Measurements from ENCODE around the gene NDUFS3. TPM values are rescaled to one million over a fixed set of nuclear protein-coding genes. Genes with fewer than 3 reads are reported as not detected.

NDUFS3 gene
- total and polyA plus RNA-seq, 7 donors = 160 to 528 (median 225) TPM

GRCh38 chr11:47609675-47610074 is 30.8 kb downstream of the NDUFS3 start:
- no peak for ATAC-seq
- no peaks in the 10 kb centered on the region for H3K27me3 ChIP-seq (ENCODE audit: insufficient read depth in 3 of 3, low read length in 2 of 3)
- H3K36me3 ChIP-seq (ENCODE audit: insufficient read depth in 1 of 2, low read depth in 1 of 2) = peaks cover 0 to 44% of the 10 kb centered on the region in 2 donors
- intact Hi-C loops (cut with DNase I) = no loop called here
- H3K4me1 ChIP-seq = no peaks in the 10 kb centered on the region
- H3K4me3 ChIP-seq = no peak overlapping the region
- TF ChIP-seq CTCF (IDR thresholded peaks at IDR 0.05) = no peak
- DNase-seq = no peak
- H3K9me3 ChIP-seq = no peaks in the 10 kb centered on the region
- 45 to 69% (median 52%) methylated on average over 3 of the region's 3 CpGs for WGBS, 3 donors
- H3K27ac ChIP-seq = no peak overlapping the region

- no peak overlapping the region for H3K27ac ChIP-seq
- intact Hi-C loops (cut with DNase I) = no loop called here
Observed at GRCh38 chr11:47611348-47611794, 32.5 kb downstream of the NDUFS3 start.

GRCh38 chr11:47615249-47615648 is 36.4 kb downstream of the NDUFS3 start:
- H3K9me3 ChIP-seq = no peaks in the 10 kb centered on the region
- ATAC-seq (no peak), DNase-seq (no peak)
- H3K27ac ChIP-seq = no peak overlapping the region
- intact Hi-C loops (cut with DNase I) = no loop called here
- peaks cover 5 to 67% of the 10 kb centered on the region in 2 donors for H3K36me3 ChIP-seq (ENCODE audit: insufficient read depth in 1 of 2, low read depth in 1 of 2)
- TF ChIP-seq CTCF (IDR thresholded peaks at IDR 0.05) = no peak
- H3K4me1 ChIP-seq = no peaks in the 10 kb centered on the region
- no peaks in the 10 kb centered on the region for H3K27me3 ChIP-seq (ENCODE audit: insufficient read depth in 3 of 3, low read length in 2 of 3)
- H3K4me3 ChIP-seq = no peak overlapping the region

More at GRCh38 chr11:47611348-47611794, 32.5 kb downstream of the NDUFS3 start:
- 19 to 28% (median 25%) methylated on average over 6 of the region's 6 CpGs for WGBS, 3 donors
- no peak for TF ChIP-seq CTCF (IDR thresholded peaks at IDR 0.05)
- no peak overlapping the region for H3K4me3 ChIP-seq
- no peaks in the 10 kb centered on the region for H3K27me3 ChIP-seq (ENCODE audit: insufficient read depth in 3 of 3, low read length in 2 of 3)
- H3K9me3 ChIP-seq = no peaks in the 10 kb centered on the region
- ATAC-seq (peak in 3 of 4 donors; percentile 32 to 46 (median 45)), DNase-seq (no peak)
- no peaks in the 10 kb centered on the region for H3K4me1 ChIP-seq
- peaks cover 0 to 48% of the 10 kb centered on the region in 2 donors for H3K36me3 ChIP-seq (ENCODE audit: insufficient read depth in 1 of 2, low read depth in 1 of 2)

GRCh38 chr11:47616726-47617416 is 38.0 kb downstream of the NDUFS3 start:
- no peak for DNase-seq
- peak in 3 of 4 donors; percentile 43 to 60 (median 58) for ATAC-seq
- Histone ChIP-seq H3K27me3 (ENCODE audit: insufficient read depth in 3 of 3, low read length in 2 of 3) (no peaks in the 10 kb centered on the region), H3K9me3 (no peaks in the 10 kb centered on the region), H3K36me3 (ENCODE audit: insufficient read depth in 1 of 2, low read depth in 1 of 2) (peaks cover 5 to 68% of the 10 kb centered on the region in 2 donors), H3K4me1 (no peaks in the 10 kb centered on the region), H3K27ac (no peak overlapping the region), H3K4me3 (no peak overlapping the region)
- peak; percentile 34 for TF ChIP-seq CTCF (IDR thresholded peaks at IDR 0.05)
- WGBS, 3 donors = 82 to 86% (median 85%) methylated on average over 10 of the region's 10 CpGs
- intact Hi-C loops (cut with DNase I) = no loop called here

GRCh38 chr11:47617417-47617809 is 38.5 kb downstream of the NDUFS3 start:
- no peaks in the 10 kb centered on the region for H3K27me3 ChIP-seq (ENCODE audit: insufficient read depth in 3 of 3, low read length in 2 of 3)
- no peaks in the 10 kb centered on the region for H3K4me1 ChIP-seq
- H3K9me3 ChIP-seq = no peaks in the 10 kb centered on the region
- WGBS, 3 donors = 62 to 73% (median 66%) methylated on average over 3 of the region's 3 CpGs
- H3K4me3 ChIP-seq = no peak overlapping the region
- no peak for TF ChIP-seq CTCF (IDR thresholded peaks at IDR 0.05)
- intact Hi-C loops (cut with DNase I) = no loop called here
- H3K36me3 ChIP-seq (ENCODE audit: insufficient read depth in 1 of 2, low read depth in 1 of 2) = peaks cover 5 to 74% of the 10 kb centered on the region in 2 donors
- DNase-seq (no peak), ATAC-seq (no peak)
- H3K27ac ChIP-seq = no peak overlapping the region
